ENCODE results near the gene SH3PXD2B. TPM values are rescaled to one million over a fixed set of nuclear protein-coding genes. Genes with fewer than 3 reads are reported as not detected.

The SH3PXD2B gene
- total RNA-seq, 2 experiments from 2014 or later, result 0.10 TPM; not detected in 1

DNA sequence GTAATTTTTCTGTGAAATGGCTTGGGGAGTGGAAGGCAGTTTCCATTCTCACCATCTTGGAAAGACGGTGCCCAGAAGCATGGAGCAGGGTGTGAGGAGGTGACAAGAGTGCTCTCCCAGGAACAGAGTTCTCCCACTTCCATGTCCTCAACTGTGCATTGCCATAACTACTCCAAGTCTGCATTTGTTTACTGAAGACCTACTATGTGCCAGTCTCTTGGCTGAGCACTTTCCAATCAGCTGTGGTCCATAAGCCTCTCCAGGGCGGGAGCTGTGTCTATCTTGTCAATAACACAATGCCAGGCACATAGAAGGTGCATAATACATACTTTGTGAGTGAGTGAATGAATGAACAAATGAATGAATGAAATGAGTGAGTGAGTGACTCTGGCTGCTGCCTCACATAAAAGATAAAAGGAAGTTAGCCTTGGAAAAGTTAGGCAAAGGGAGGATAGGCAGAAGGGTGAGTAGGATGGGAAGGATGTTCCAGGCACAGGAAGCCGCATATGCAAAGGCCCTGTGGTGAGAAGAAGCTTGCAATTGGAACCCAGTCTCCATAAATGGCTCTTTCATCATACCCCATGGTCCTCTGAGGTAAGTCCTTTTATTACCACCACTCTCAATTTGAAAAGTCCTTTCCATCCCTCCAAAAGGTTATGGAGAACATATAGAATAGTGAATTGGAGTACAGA lies 31.3 kb upstream of the SH3PXD2B start:
- no peak for DNase-seq (ENCODE audit: low spot score)
- no peaks in the 10 kb centered on the region for H3K9me2 ChIP-seq (ENCODE audit: insufficient read depth, low read length)
- H3K27ac ChIP-seq (ENCODE audit: low read depth, low read length, poor library complexity, severe bottlenecking), result no peak overlapping the region
- ChIA-PET POLR2A (no interaction called here), CTCF (ENCODE audit: unreplicated experiment) (no interaction called here)
- H3K79me2 ChIP-seq (ENCODE audit: insufficient read depth, low read depth, low read length), result no peaks in the 10 kb centered on the region
- TF ChIP-seq, protein P1, sequence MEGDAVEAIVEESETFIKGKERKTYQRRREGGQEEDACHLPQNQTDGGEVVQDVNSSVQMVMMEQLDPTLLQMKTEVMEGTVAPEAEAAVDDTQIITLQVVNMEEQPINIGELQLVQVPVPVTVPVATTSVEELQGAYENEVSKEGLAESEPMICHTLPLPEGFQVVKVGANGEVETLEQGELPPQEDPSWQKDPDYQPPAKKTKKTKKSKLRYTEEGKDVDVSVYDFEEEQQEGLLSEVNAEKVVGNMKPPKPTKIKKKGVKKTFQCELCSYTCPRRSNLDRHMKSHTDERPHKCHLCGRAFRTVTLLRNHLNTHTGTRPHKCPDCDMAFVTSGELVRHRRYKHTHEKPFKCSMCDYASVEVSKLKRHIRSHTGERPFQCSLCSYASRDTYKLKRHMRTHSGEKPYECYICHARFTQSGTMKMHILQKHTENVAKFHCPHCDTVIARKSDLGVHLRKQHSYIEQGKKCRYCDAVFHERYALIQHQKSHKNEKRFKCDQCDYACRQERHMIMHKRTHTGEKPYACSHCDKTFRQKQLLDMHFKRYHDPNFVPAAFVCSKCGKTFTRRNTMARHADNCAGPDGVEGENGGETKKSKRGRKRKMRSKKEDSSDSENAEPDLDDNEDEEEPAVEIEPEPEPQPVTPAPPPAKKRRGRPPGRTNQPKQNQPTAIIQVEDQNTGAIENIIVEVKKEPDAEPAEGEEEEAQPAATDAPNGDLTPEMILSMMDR (conservative IDR thresholded peaks at IDR 0.05; ENCODE audit: low read length), result no peak
- no peak for TF ChIP-seq EZH2phosphoT487 (IDR thresholded peaks at IDR 0.05; ENCODE audit: borderline replicate concordance, low read depth, low read length)
- no peak overlapping the region for H2AFZ ChIP-seq (ENCODE audit: low read length)
- no TSS peak for BruUV-seq (replicated peaks)
- H4K20me1 ChIP-seq (ENCODE audit: insufficient read depth, low read length), result no peaks in the 10 kb centered on the region
- H3K36me3 ChIP-seq (ENCODE audit: insufficient read depth, low read length), result no peaks in the 10 kb centered on the region
- intact Hi-C loops (cut with micrococcal nuclease; ENCODE audit: unreplicated experiment), result no loop called here
- H3K4me2 ChIP-seq (ENCODE audit: low read length), result no peak overlapping the region
- H3K4me3 ChIP-seq (ENCODE audit: low read depth, low read length, poor library complexity, severe bottlenecking), result no peak overlapping the region
- H3K4me1 ChIP-seq (ENCODE audit: insufficient read depth, low read length, poor library complexity, severe bottlenecking), result no peaks in the 10 kb centered on the region
- H3K9me3 ChIP-seq (ENCODE audit: low read length), result no peaks in the 10 kb centered on the region

- Histone ChIP-seq H3K36me3 (ENCODE audit: insufficient read depth, low read length) (no peaks in the 10 kb centered on the region), H2AFZ (ENCODE audit: low read length) (no peak overlapping the region), H3K4me2 (ENCODE audit: low read length) (no peak overlapping the region), H3K9me3 (ENCODE audit: low read length) (no peaks in the 10 kb centered on the region), H3K27ac (ENCODE audit: low read depth, low read length, poor library complexity, severe bottlenecking) (no peak overlapping the region), H3K79me2 (ENCODE audit: insufficient read depth, low read depth, low read length) (no peaks in the 10 kb centered on the region), H3K4me1 (ENCODE audit: insufficient read depth, low read length, poor library complexity, severe bottlenecking) (no peaks in the 10 kb centered on the region), H4K20me1 (ENCODE audit: insufficient read depth, low read length) (no peaks in the 10 kb centered on the region), H3K4me3 (ENCODE audit: low read depth, low read length, poor library complexity, severe bottlenecking) (no peak overlapping the region), H3K9me2 (ENCODE audit: insufficient read depth, low read length) (no peaks in the 10 kb centered on the region)
- DNase-seq (ENCODE audit: low spot score), result no peak
- ChIA-PET CTCF (ENCODE audit: unreplicated experiment) (no interaction called here), POLR2A (no interaction called here)
- BruUV-seq (replicated peaks), result no TSS peak
- TF ChIP-seq, protein P1 (conservative IDR thresholded peaks at IDR 0.05; ENCODE audit: low read length), result no peak
- TF ChIP-seq EZH2phosphoT487 (IDR thresholded peaks at IDR 0.05; ENCODE audit: borderline replicate concordance, low read depth, low read length), result no peak
- intact Hi-C loops (cut with micrococcal nuclease; ENCODE audit: unreplicated experiment), result no loop called here
Observed at GRCh38 chr5:172484664-172485063, 30.3 kb upstream of the SH3PXD2B start.
